ENCODE results near the gene EEPD1.

- no peak for TF ChIP-seq CTCF (IDR thresholded peaks at IDR 0.05)
- TF ChIP-seq POLR2A (IDR thresholded peaks at IDR 0.05), result no peak
These were observed 163.3 kb downstream of the EEPD1 start for GRCh38 chr7:36316319-36316718.

Measured in thyroid gland (tissue), 4 donors.